ENCODE measurements around the gene ARHGAP21. TPM values are rescaled to one million over a fixed set of nuclear protein-coding genes. Genes with fewer than 3 reads are reported as not detected.

Gene ARHGAP21
- polyA plus RNA-seq = 25.7 and 41.2 TPM in 2 replicates

GRCh38 chr10:24723788-24724380 lies at the start of gene ARHGAP21:
Gene ARHGAP21, minus strand, starts transcription at chr10:24723887. Its CDS starts 1,988 bp downstream, at chr10:24721899.

Other genes with a start within 250 kb of the ARHGAP21 start
- 38.9 and 44.5 TPM in 2 replicates for gene PRTFDC1, start 228.7 kb upstream of the ARHGAP21 start, polyA plus RNA-seq

All from Purkinje cell (primary cell).